ENCODE data around the gene ENOX1. TPM values are rescaled to one million over a fixed set of nuclear protein-coding genes. Genes with fewer than 3 reads are reported as not detected.

The ENOX1 gene
- total and polyA plus RNA-seq, 2 of the 8 experiments (the other 6 are each of a cell fraction or from before 2014, with no cell fraction given), result 0.23 to 0.37 TPM

- H2BK12ac ChIP-seq (ENCODE audit: low read depth, low read length), result no peak overlapping the region
- no peak overlapping the region for H3K4me3 ChIP-seq (ENCODE audit: extremely low read depth in 1 of 4, insufficient read depth in 2 of 4, low read depth in 3 of 4, low read length in 4 of 4)
- H4K91ac ChIP-seq (replicated peaks; ENCODE audit: insufficient read length, low read length), result no peak overlapping the region
- H3K56ac ChIP-seq (replicated peaks; ENCODE audit: insufficient read length, low read depth, low read length), result no peak overlapping the region
- no peak overlapping the region for H3K9ac ChIP-seq (replicated peaks in 1 of 4; ENCODE audit: extremely low read depth in 1 of 4, low read depth in 3 of 4, low read length in 3 of 4)
- no peak overlapping the region for H3K18ac ChIP-seq (ENCODE audit: extremely low read depth, low read length)
- H4K20me1 ChIP-seq (replicated peaks in 1 of 2; ENCODE audit: control insufficient read depth in 1 of 2, insufficient read depth in 2 of 2, low read length in 2 of 2), result no peaks in the 10 kb centered on the region
- no peaks in the 10 kb centered on the region for H3K23me2 ChIP-seq (ENCODE audit: low read depth, low read length)
- no peak overlapping the region for H2AK5ac ChIP-seq (ENCODE audit: low read depth, low read length)
- DNase-seq (ENCODE audit: low read depth in 1 of 2, low spot score in 2 of 2) (no peak), FAIRE-seq (no peak)
- H4K5ac ChIP-seq (ENCODE audit: insufficient read length, low read depth, low read length), result no peak overlapping the region
- no peak overlapping the region for H2AFZ ChIP-seq (ENCODE audit: low read length)
- 75% methylated on average over 1 of the region's 1 CpG; no CpG with 5 or more reads in 1 of the 2 experiments for WGBS, 2 experiments (ENCODE audit: extremely low coverage in 1 of 2, insufficient coverage in 1 of 2, insufficient read length in 1 of 2, insufficient replicate concordance in 2 of 2, low coverage in 1 of 2, low lambda C conversion rate in 2 of 2, missing lambda C conversion rate in 1 of 2)
- no peak overlapping the region for H4K8ac ChIP-seq (ENCODE audit: extremely low read depth, insufficient read depth, low read length)
- no peak overlapping the region for H2BK5ac ChIP-seq (ENCODE audit: low read depth, low read length)
- H3K4me1 ChIP-seq (replicated peaks in 1 of 4; ENCODE audit: control insufficient read depth in 3 of 4, insufficient read depth in 4 of 4, low read length in 3 of 4), result peaks cover 0 to 10% (median 3%) of the 10 kb centered on the region in 4 experiments; a peak in 3 of 7 replicates
- H3K27ac ChIP-seq (ENCODE audit: low read depth, low read length), result no peak overlapping the region
- no peaks in the 10 kb centered on the region for H3K36me3 ChIP-seq (ENCODE audit: control insufficient read depth in 2 of 4, insufficient read depth in 4 of 4, low read length in 3 of 4)
- no peak overlapping the region for H2BK120ac ChIP-seq (replicated peaks; ENCODE audit: low read depth, low read length)
- ChIA-PET POLR2A (ENCODE audit: partially characterized antibody) (no interaction called here), CTCF (ENCODE audit: partially characterized antibody) (interaction anchor here (0.7 to 1.6 kb wide), 4 partner anchors 11 to 164 kb away, joined by 3 to 4 read pairs (median 3); no protein-coding TSS in a partner anchor)
- no peak overlapping the region for H3K4me2 ChIP-seq (ENCODE audit: insufficient read depth in 1 of 2, low read depth in 2 of 2, low read length in 2 of 2)
- no peak overlapping the region for H3K4ac ChIP-seq (replicated peaks; ENCODE audit: insufficient read length, low read depth, low read length)
- no peak overlapping the region for H3K14ac ChIP-seq (ENCODE audit: insufficient read length)
- H3K79me1 ChIP-seq (ENCODE audit: low read depth, low read length), result no peaks in the 10 kb centered on the region
- no peak overlapping the region for H2BK15ac ChIP-seq (ENCODE audit: low read length)
- H3K27me3 ChIP-seq (replicated peaks in 1 of 4; ENCODE audit: control insufficient read depth in 3 of 4, extremely low read depth in 1 of 4, insufficient read depth in 3 of 4, low read length in 3 of 4), result no peaks in the 10 kb centered on the region; a peak in 1 of 7 replicates
- no peaks in the 10 kb centered on the region for H3K9me3 ChIP-seq (ENCODE audit: insufficient read depth in 2 of 2, low read depth in 1 of 2, low read length in 1 of 2)
- H3K23ac ChIP-seq (ENCODE audit: insufficient read length), result no peak overlapping the region
- H3K79me2 ChIP-seq (ENCODE audit: control insufficient read depth in 1 of 2, insufficient read depth in 2 of 2, low read length in 2 of 2), result no peaks in the 10 kb centered on the region
- no peak overlapping the region for H2BK20ac ChIP-seq (ENCODE audit: low read length)
- TF ChIP-seq NRF1 (IDR thresholded peaks at IDR 0.05; ENCODE audit: low read depth, low read length), result no peak
- no peak for TF ChIP-seq MAFK (IDR thresholded peaks at IDR 0.05; ENCODE audit: low read depth, low read length)
- TF ChIP-seq RFX5 (IDR thresholded peaks at IDR 0.05; ENCODE audit: borderline replicate concordance, low read depth, low read length), result no peak
- no peak for TF ChIP-seq HDAC6 (IDR thresholded peaks at IDR 0.05; ENCODE audit: low read depth, low read length)
- no peak for TF ChIP-seq EGR1 (IDR thresholded peaks at IDR 0.05; ENCODE audit: borderline replicate concordance, low read depth, low read length)
- no peak for TF ChIP-seq CBX5 (IDR thresholded peaks at IDR 0.05; ENCODE audit: low read depth, low read length)
- TF ChIP-seq ASH2L (IDR thresholded peaks at IDR 0.05; ENCODE audit: low read length), result no peak
- no peak for TF ChIP-seq ATF3 (IDR thresholded peaks at IDR 0.05; ENCODE audit: insufficient read depth, low read depth, low read length)
- TF ChIP-seq CREB1 (IDR thresholded peaks at IDR 0.05), result no peak
- no peak for TF ChIP-seq ZNF274 (IDR thresholded peaks at IDR 0.05; ENCODE audit: borderline replicate concordance, extremely low read depth, low read length)
- TF ChIP-seq SP4 (IDR thresholded peaks at IDR 0.05; ENCODE audit: low read length), result no peak
Measured at GRCh38 chr13:43328907-43329306, 457.9 kb downstream of the ENOX1 start.

Data from H1 (cell line).